Activated CD8-positive, alpha-beta memory T cell treated with anti-CD3 and anti-CD28 coated beads for 24 hours (primary cell): ENCODE measurements around the gene CFLAR.
"Not testable (repeated sequence)": the region's sequence is repeated elsewhere in the genome, so short reads cannot be mapped to it uniquely, and the experiment has no call there.

ENCODE experiments used
- DNase-seq: peaks from one replicate; pipeline ENCODE4 v3.0.0-alpha.2; 2020

The CFLAR gene

GRCh38 chr2:201184248-201184647 lies 68.3 kb downstream of the CFLAR start:
- not testable (repeated sequence) for DNase-seq

- no peak for DNase-seq
These were observed 69.9 kb downstream of the CFLAR start for GRCh38 chr2:201185863-201186262.

GRCh38 chr2:201186982-201187381 lies 71.0 kb downstream of the CFLAR start:
- DNase-seq = no peak

- no peak for DNase-seq
These were observed 72.5 kb downstream of the CFLAR start for GRCh38 chr2:201188449-201188848.

- DNase-seq = no peak
These were observed 75.3 kb downstream of the CFLAR start for GRCh38 chr2:201191132-201191875.

GRCh38 chr2:201194097-201194496 lies 78.1 kb downstream of the CFLAR start:
- no peak for DNase-seq

- no peak for DNase-seq
These were observed 79.4 kb downstream of the CFLAR start for GRCh38 chr2:201195331-201195730.

GRCh38 chr2:201196003-201196402 lies 80.0 kb downstream of the CFLAR start:
- DNase-seq = no peak

- DNase-seq = no peak
These were observed 80.8 kb downstream of the CFLAR start for GRCh38 chr2:201196803-201197202.

GRCh38 chr2:201197781-201198180 lies 81.8 kb downstream of the CFLAR start:
- no peak for DNase-seq

- DNase-seq = no peak
These were observed 83.9 kb downstream of the CFLAR start for GRCh38 chr2:201199847-201200246.

GRCh38 chr2:201200345-201200744 lies 84.4 kb downstream of the CFLAR start:
- DNase-seq = no peak

GRCh38 chr2:201201371-201201770 lies 85.4 kb downstream of the CFLAR start:
- no peak for DNase-seq

GRCh38 chr2:201203916-201204654 lies 88.1 kb downstream of the CFLAR start:
- no peak for DNase-seq

- DNase-seq = no peak
These were observed 88.9 kb downstream of the CFLAR start for GRCh38 chr2:201204655-201205514.

GRCh38 chr2:201205515-201205849 lies 89.5 kb downstream of the CFLAR start:
- DNase-seq = no peak

GRCh38 chr2:201208563-201209252 lies 92.7 kb downstream of the CFLAR start:
- no peak for DNase-seq

- no peak for DNase-seq
These were observed 100.0 kb downstream of the CFLAR start for GRCh38 chr2:201215963-201216362.

GRCh38 chr2:201216918-201217317 lies 101.0 kb downstream of the CFLAR start:
- no peak for DNase-seq

GRCh38 chr2:201218780-201219179 lies 102.8 kb downstream of the CFLAR start:
- no peak for DNase-seq

- no peak for DNase-seq
These were observed 103.5 kb downstream of the CFLAR start for GRCh38 chr2:201219328-201220096.

GRCh38 chr2:201220102-201220570 lies 104.2 kb downstream of the CFLAR start:
- no peak for DNase-seq
